ENCODE data around the gene C1QTNF6. TPM values are rescaled to one million over a fixed set of nuclear protein-coding genes. Genes with fewer than 3 reads are reported as not detected.

Gene C1QTNF6
- total RNA-seq, 1 donor from 2014 or later, result 3.3 TPM

- no peaks in the 10 kb centered on the region for H3K27me3 Mint-ChIP-seq (ENCODE audit: unreplicated experiment)
- TF ChIP-seq CTCF (IDR thresholded peaks at IDR 0.05; ENCODE audit: partially characterized antibody, unreplicated experiment), result no peak
- H3K4me3 Mint-ChIP-seq (ENCODE audit: unreplicated experiment), result no peak overlapping the region
- H3K36me3 Mint-ChIP-seq (ENCODE audit: unreplicated experiment), result peaks cover 13% of the 10 kb centered on the region
- H3K4me1 Mint-ChIP-seq (ENCODE audit: low read depth, unreplicated experiment), result peaks cover 8% of the 10 kb centered on the region
- no peak overlapping the region for H3K27ac Mint-ChIP-seq (ENCODE audit: unreplicated experiment)
- H3K9me3 Mint-ChIP-seq (ENCODE audit: unreplicated experiment), result peaks cover 5% of the 10 kb centered on the region
- no peak for DNase-seq
Observed at GRCh38 chr22:37148742-37149665, 39.0 kb downstream of the C1QTNF6 start.

DNA sequence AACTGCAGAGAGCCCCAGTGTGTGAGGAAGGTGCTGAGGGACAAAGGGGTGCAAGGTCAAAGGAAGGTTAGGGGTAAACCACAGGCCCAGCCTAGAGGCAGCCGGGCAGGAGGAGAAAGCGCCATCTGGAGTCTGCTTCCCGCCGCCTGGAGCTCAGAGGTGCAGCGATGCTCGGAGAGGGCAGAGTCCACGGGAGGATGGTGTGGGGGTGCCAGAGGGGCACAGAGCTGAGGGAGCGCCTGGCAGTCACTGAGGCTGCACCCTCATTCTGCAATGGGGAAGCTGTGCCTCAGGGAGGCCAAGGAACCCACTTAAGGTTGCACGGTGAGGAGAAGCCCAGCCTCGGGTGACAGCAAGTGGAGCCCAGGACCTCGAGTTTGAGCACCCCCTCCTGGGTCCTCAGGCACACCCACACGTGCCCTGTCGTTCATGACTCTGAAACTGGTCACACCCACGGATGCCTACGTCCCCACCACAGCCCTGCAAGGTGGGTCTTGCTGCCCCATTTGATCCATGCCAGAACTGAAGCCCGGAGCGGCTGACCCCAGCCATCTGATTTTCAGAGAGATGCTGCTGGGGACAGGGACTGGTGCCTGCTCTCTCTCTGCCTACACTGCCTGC, 39.9 kb downstream of the C1QTNF6 start:
- Mint-ChIP-seq H3K27me3 (ENCODE audit: unreplicated experiment) (no peaks in the 10 kb centered on the region), H3K4me3 (ENCODE audit: unreplicated experiment) (no peak overlapping the region), H3K27ac (ENCODE audit: unreplicated experiment) (no peak overlapping the region), H3K36me3 (ENCODE audit: unreplicated experiment) (peaks cover 13% of the 10 kb centered on the region), H3K9me3 (ENCODE audit: unreplicated experiment) (peaks cover 5% of the 10 kb centered on the region), H3K4me1 (ENCODE audit: low read depth, unreplicated experiment) (peaks cover 8% of the 10 kb centered on the region)
- TF ChIP-seq CTCF (IDR thresholded peaks at IDR 0.05; ENCODE audit: partially characterized antibody, unreplicated experiment), result no peak
- no peak for DNase-seq

- H3K4me3 Mint-ChIP-seq (ENCODE audit: unreplicated experiment), result no peak overlapping the region
- TF ChIP-seq CTCF (IDR thresholded peaks at IDR 0.05; ENCODE audit: partially characterized antibody, unreplicated experiment), result no peak
- peaks cover 11% of the 10 kb centered on the region for H3K36me3 Mint-ChIP-seq (ENCODE audit: unreplicated experiment)
- H3K9me3 Mint-ChIP-seq (ENCODE audit: unreplicated experiment), result peaks cover 5% of the 10 kb centered on the region
- H3K4me1 Mint-ChIP-seq (ENCODE audit: low read depth, unreplicated experiment), result peaks cover 8% of the 10 kb centered on the region
- no peak for DNase-seq
- H3K27ac Mint-ChIP-seq (ENCODE audit: unreplicated experiment), result no peak overlapping the region
- H3K27me3 Mint-ChIP-seq (ENCODE audit: unreplicated experiment), result no peaks in the 10 kb centered on the region
Observed at GRCh38 chr22:37147186-37147990, 40.7 kb downstream of the C1QTNF6 start.

DNA sequence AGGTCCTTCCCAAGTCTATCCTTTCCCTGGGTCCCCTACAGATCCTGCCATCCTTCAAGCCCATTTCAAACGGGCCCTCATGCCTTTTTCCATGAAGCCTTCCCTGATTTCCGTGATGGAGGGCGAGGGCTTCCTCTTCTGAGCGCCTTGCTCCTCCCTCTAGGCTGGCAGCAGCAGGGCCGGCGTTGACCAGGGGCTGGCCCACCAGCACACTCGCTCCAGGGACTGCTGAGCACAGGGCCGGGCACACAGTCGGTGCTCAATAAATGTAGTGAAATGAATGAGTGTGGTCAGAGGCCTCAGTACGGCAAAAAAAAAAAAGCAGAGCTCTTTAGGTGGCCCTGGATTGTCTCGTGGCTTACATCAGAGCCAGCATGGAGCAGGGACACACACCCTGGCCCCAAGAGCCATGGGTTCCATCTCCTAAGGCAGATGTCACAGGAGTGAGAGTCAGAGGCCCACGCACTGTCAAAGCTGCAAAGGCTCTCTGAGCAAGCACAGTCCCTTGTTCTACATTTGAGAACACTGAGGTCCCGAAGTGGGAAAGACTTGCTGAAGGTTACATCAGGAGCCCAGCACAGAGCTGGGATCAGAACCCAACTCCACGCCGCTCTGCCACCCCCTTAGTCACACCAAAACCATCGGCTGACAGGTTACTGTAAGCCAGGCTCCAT, 41.4 kb downstream of the C1QTNF6 start:
- no peak for DNase-seq
- no peak overlapping the region for H3K4me3 Mint-ChIP-seq (ENCODE audit: unreplicated experiment)
- no peak overlapping the region for H3K27ac Mint-ChIP-seq (ENCODE audit: unreplicated experiment)
- H3K27me3 Mint-ChIP-seq (ENCODE audit: unreplicated experiment), result no peaks in the 10 kb centered on the region
- peaks cover 4% of the 10 kb centered on the region for H3K36me3 Mint-ChIP-seq (ENCODE audit: unreplicated experiment)
- peaks cover 8% of the 10 kb centered on the region for H3K4me1 Mint-ChIP-seq (ENCODE audit: low read depth, unreplicated experiment)
- peaks cover 3% of the 10 kb centered on the region for H3K9me3 Mint-ChIP-seq (ENCODE audit: unreplicated experiment)
- TF ChIP-seq CTCF (IDR thresholded peaks at IDR 0.05; ENCODE audit: partially characterized antibody, unreplicated experiment), result no peak

Data from glutamatergic neuron (in vitro differentiated cells).